ENCODE data around the gene CDH2.

GRCh38 chr18:27995770-27996502 lies 181.0 kb downstream of the CDH2 start:
- TF ChIP-seq CTCF (IDR thresholded peaks at IDR 0.05; ENCODE audit: low read depth, low read length) (no peak), EZH2phosphoT487 (IDR thresholded peaks at IDR 0.05; ENCODE audit: low read depth) (no peak)
